KMS-11 (cell line): ENCODE results near the gene CUL7.

Experiments
- H2AFZ ChIP-seq: fragments of 200-600 bp; sonication (generic); 2 replicates; pipeline ENCODE4 v1.6.1; 2016; ENCODE audit warnings: antibody characterized with exemption, mixed run types, low read depth
- H3K27ac ChIP-seq: fragments of 200-600 bp; sonication (generic); 2 replicates; pipeline ENCODE4 v1.6.1; 2016; ENCODE audit warnings: mild to moderate bottlenecking, mixed run types
- H3K27me3 ChIP-seq: fragments of 200-600 bp; sonication (generic); 2 replicates; pipeline ENCODE4 v1.6.1; 2017; ENCODE audit warnings: mild to moderate bottlenecking, low read depth, mixed run types, moderate library complexity; ENCODE audit not compliant: insufficient read depth
- H3K36me3 ChIP-seq: fragments of 200-600 bp; sonication (generic); 2 replicates; pipeline ENCODE4 v1.6.1; 2017; ENCODE audit warnings: mild to moderate bottlenecking, mixed run types; ENCODE audit not compliant: insufficient read depth
- H3K4me1 ChIP-seq: fragments of 200-600 bp; sonication (generic); 2 replicates; pipeline ENCODE4 v1.6.1; 2016; ENCODE audit warnings: mild to moderate bottlenecking, low read depth, mixed run types; ENCODE audit not compliant: poor library complexity, severe bottlenecking
- H3K4me2 ChIP-seq: fragments of 200-600 bp; sonication (generic); 2 replicates; pipeline ENCODE4 v1.7.0; 2016; ENCODE audit warnings: mild to moderate bottlenecking, mixed run types
- H3K4me3 ChIP-seq: fragments of 200-600 bp; sonication (generic); IDR thresholded peaks from 2 replicates; pipeline ENCODE4 v1.6.1; 2017; ENCODE audit warnings: low read depth, low read length, mixed read lengths; ENCODE audit not compliant: insufficient read depth
- H3K79me2 ChIP-seq: fragments of 200-600 bp; sonication (generic); 2 replicates; pipeline ENCODE4 v1.6.1; 2016; ENCODE audit warnings: low read depth, mixed run types; ENCODE audit not compliant: insufficient read depth
- H3K9ac ChIP-seq: fragments of 200-600 bp; sonication (generic); 2 replicates; pipeline ENCODE4 v1.6.1; 2016; ENCODE audit warnings: mild to moderate bottlenecking, mixed run types
- H4K20me1 ChIP-seq: fragments of 200-600 bp; sonication (generic); 2 replicates; pipeline ENCODE4 v1.6.1; 2016; ENCODE audit warnings: mild to moderate bottlenecking, mixed run types; ENCODE audit not compliant: insufficient read depth
- TF ChIP-seq, protein P1 (sequence below): fragments of 200-600 bp; sonication (generic); conservative IDR thresholded peaks from 2 replicates; pipeline ENCODE4 v1.6.1; 2017; ENCODE audit warnings: low read depth, mild to moderate bottlenecking, antibody characterized with exemption, low read length, moderate library complexity, mixed read lengths

Gene CUL7

DNA sequence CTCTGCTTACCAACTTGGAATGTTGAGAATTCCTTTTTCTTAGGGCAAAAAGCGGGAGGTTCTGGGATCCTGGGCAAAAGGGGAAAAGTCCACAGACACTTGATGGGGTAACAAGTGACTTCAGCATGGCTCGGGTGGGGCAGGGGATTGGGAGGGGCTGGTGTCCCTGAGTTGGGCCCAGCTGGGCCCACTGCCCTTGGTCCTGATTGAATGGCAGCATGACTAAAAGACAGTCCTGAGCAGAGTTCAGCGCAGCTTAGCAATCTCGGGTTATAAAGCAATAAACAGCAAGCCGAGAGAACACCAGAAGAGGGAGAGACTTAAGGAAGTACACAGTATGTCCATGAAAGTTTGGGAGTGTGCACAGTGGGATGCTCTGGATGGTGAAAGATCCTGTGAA is 63.7 kb downstream of the CUL7 start:
- Histone ChIP-seq H3K4me3 (no peak overlapping the region), H3K4me2 (no peak overlapping the region), H3K27ac (no peak overlapping the region), H4K20me1 (no peaks in the 10 kb centered on the region), H3K27me3 (no peaks in the 10 kb centered on the region), H3K4me1 (peaks cover 6% of the 10 kb centered on the region), H3K36me3 (no peaks in the 10 kb centered on the region), H2AFZ (no peak overlapping the region), H3K9ac (no peak overlapping the region), H3K79me2 (0 out of 2 replicates have a peak, but pooled peaks cover 4% of the 10 kb centered on the region)
- TF ChIP-seq, protein P1, sequence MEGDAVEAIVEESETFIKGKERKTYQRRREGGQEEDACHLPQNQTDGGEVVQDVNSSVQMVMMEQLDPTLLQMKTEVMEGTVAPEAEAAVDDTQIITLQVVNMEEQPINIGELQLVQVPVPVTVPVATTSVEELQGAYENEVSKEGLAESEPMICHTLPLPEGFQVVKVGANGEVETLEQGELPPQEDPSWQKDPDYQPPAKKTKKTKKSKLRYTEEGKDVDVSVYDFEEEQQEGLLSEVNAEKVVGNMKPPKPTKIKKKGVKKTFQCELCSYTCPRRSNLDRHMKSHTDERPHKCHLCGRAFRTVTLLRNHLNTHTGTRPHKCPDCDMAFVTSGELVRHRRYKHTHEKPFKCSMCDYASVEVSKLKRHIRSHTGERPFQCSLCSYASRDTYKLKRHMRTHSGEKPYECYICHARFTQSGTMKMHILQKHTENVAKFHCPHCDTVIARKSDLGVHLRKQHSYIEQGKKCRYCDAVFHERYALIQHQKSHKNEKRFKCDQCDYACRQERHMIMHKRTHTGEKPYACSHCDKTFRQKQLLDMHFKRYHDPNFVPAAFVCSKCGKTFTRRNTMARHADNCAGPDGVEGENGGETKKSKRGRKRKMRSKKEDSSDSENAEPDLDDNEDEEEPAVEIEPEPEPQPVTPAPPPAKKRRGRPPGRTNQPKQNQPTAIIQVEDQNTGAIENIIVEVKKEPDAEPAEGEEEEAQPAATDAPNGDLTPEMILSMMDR: no peak

DNA sequence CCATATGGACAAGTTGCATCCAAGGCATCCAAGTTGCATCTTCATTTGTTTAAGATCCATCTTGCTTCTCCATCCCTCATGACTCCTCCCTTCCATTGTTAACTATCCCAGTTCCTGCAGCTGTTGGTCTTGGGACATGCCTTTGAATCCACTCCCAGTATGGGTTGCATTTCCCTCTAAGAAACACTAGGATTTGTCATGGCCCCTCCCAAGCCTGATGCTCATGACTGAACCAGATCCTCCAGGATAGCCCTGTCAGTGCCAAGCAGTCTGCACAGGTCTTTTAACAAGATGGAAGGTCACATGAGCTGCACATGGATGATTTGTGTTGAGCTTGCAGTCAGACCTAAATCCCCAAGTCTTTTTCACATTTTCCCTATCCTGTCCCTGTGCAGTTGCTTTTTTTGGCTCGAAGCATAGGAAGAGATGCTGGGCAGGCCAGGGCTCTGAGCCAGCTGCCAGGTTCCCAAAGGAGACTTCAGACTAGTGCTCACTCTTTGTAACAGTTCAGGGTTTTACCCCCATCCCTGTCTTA is 65.1 kb downstream of the CUL7 start:
- Histone ChIP-seq H3K9ac (no peak overlapping the region), H2AFZ (no peak overlapping the region), H3K27ac (no peak overlapping the region), H3K27me3 (no peaks in the 10 kb centered on the region), H3K4me2 (no peak overlapping the region), H3K79me2 (0 out of 2 replicates have a peak, but pooled peaks cover 5% of the 10 kb centered on the region), H3K4me1 (peaks cover 6% of the 10 kb centered on the region), H4K20me1 (no peaks in the 10 kb centered on the region), H3K36me3 (no peaks in the 10 kb centered on the region), H3K4me3 (no peak overlapping the region)
- TF ChIP-seq, protein P1: no peak
